NT2/D1 (cell line): ENCODE data around the gene RSPO4.

ENCODE experiments used
- DNase-seq: peaks from one replicate; pipeline ENCODE4 v3.0.0-alpha.2; 2011; ENCODE audit warnings: low read depth, low spot score
- H3K27me3 ChIP-seq: 2 replicates; pipeline ENCODE4 v1.6.0; 2011; ENCODE audit warnings: mild to moderate bottlenecking; ENCODE audit not compliant: insufficient read length, insufficient read depth
- H3K36me3 ChIP-seq: 2 replicates; pipeline ENCODE4 v1.6.1; 2011; ENCODE audit warnings: mild to moderate bottlenecking, low read length, mixed read lengths; ENCODE audit not compliant: insufficient read depth, insufficient read length
- H3K4me1 ChIP-seq: 2 replicates; pipeline ENCODE4 v1.5.1; 2011; ENCODE audit not compliant: insufficient read depth, insufficient read length
- H3K4me3 ChIP-seq: 2 replicates; pipeline ENCODE4 v1.5.1; 2011; ENCODE audit warnings: low read depth; ENCODE audit not compliant: insufficient read length
- H3K9ac ChIP-seq: 2 replicates; pipeline ENCODE4 v1.6.0; 2011; ENCODE audit warnings: low read depth; ENCODE audit not compliant: insufficient read length
- H3K9me3 ChIP-seq: 2 replicates; pipeline ENCODE4 v1.5.1; 2011; ENCODE audit warnings: mild to moderate bottlenecking, low read length; ENCODE audit not compliant: insufficient read depth
- SUZ12 ChIP-seq: IDR thresholded peaks from 2 replicates; pipeline ENCODE4 v1.6.1; 2011; ENCODE audit not compliant: insufficient read length, insufficient read depth; ENCODE audit errors: extremely low read depth
- YY1 ChIP-seq: IDR thresholded peaks from 2 replicates; pipeline ENCODE4 v1.6.1; 2011; ENCODE audit not compliant: insufficient read length, insufficient read depth
- ZNF274 ChIP-seq: IDR thresholded peaks from 2 replicates; pipeline ENCODE4 v1.6.1; 2011; ENCODE audit warnings: mild to moderate bottlenecking, low read depth, low read length

The RSPO4 gene

DNA sequence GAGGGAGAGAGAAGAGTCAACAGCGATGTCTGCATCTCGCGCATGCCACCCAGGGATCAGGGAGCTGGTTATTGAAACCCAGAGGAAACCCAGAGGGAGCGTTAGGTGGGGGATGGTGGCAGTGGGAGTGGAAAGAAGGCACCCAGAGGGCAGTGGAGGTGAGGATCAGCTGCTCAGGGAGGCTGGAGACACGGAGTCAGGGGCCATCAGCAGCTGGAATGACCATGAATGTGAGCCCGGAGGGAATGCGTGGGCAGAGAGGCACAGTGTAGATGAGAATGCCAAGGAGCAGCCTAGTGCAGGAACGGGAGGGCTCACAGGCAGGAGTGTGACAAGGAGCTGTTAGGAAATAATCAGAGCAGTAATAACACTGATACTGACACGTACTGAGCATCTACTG is 36.2 kb downstream of the RSPO4 start:
- no peak for TF ChIP-seq YY1
- TF ChIP-seq SUZ12 = no peak
- TF ChIP-seq ZNF274 = no peak
- no peak overlapping the region for H3K9ac ChIP-seq
- DNase-seq = no peak

DNA sequence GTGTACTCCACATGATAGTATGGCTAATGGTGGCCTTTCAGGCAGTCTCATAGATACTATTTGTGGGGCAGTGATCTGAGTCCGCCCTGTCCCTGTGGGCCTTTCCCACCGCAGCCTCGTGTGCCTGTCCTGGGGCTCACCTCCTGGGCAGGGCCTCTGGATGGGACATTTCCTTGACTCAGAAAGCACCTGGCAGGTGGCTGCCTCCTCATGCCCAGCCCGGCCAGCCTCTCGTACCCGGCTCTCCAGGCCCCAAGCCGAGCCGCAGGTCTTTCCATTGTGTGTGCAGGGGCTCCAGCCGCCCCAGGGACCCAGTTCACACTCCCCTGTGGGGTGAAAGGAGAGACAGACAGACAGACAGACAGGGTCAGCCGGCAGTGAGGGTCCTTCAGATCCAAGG is 38.3 kb downstream of the RSPO4 start:
- Histone ChIP-seq H3K9ac (no peak overlapping the region), H3K27me3 (no peaks in the 10 kb centered on the region), H3K9me3 (no peaks in the 10 kb centered on the region; the same call in 1 of the 2 replicates)

More for the DNA sequence above, 36.2 kb downstream of the RSPO4 start:
- H3K4me3 ChIP-seq = no peak overlapping the region
- no peaks in the 10 kb centered on the region for H3K36me3 ChIP-seq
- H3K27me3 ChIP-seq = no peaks in the 10 kb centered on the region
- no peaks in the 10 kb centered on the region; the same call in 1 of the 2 replicates for H3K9me3 ChIP-seq
- H3K4me1 ChIP-seq = no peaks in the 10 kb centered on the region

GRCh38 chr20:962683-963082 is 39.4 kb downstream of the RSPO4 start:
- DNase-seq = no peak
- H3K9me3 ChIP-seq = no peaks in the 10 kb centered on the region
- TF ChIP-seq SUZ12 (no peak), ZNF274 (no peak)
- H3K4me3 ChIP-seq = no peak overlapping the region
- H3K9ac ChIP-seq = no peak overlapping the region
- H3K27me3 ChIP-seq = no peaks in the 10 kb centered on the region
- H3K36me3 ChIP-seq = no peaks in the 10 kb centered on the region
- H3K4me1 ChIP-seq = no peaks in the 10 kb centered on the region

More for the DNA sequence above, 38.3 kb downstream of the RSPO4 start:
- Histone ChIP-seq H3K4me1 (no peaks in the 10 kb centered on the region), H3K4me3 (no peak overlapping the region), H3K36me3 (no peaks in the 10 kb centered on the region)
- TF ChIP-seq ZNF274 (no peak), SUZ12 (no peak), YY1 (no peak)
- no peak for DNase-seq

DNA sequence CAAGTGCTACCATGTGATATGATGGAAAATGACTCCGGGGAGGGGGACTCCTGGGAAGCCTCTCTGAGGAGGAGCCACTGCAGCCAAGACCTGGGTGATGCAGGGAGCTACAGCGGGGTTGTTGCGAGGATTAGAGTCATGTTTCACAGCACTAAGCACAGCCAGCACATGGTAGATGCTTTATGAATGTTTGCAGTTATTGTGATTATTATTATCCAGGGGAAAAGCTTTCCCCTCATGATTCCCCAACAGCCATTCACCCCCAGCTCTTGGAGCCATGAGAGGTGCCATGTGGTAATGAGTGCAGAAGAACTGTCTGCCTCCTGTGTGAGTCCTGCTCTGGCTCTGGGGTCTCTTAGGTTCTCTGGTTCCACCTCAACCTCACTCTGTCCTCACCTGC is 39.9 kb downstream of the RSPO4 start:
- TF ChIP-seq ZNF274 = no peak
- no peak for TF ChIP-seq SUZ12
- TF ChIP-seq YY1 = no peak
- Histone ChIP-seq H3K9ac (no peak overlapping the region), H3K4me1 (no peaks in the 10 kb centered on the region), H3K4me3 (no peak overlapping the region), H3K36me3 (no peaks in the 10 kb centered on the region), H3K9me3 (no peaks in the 10 kb centered on the region), H3K27me3 (no peaks in the 10 kb centered on the region)
- DNase-seq = no peak

DNA sequence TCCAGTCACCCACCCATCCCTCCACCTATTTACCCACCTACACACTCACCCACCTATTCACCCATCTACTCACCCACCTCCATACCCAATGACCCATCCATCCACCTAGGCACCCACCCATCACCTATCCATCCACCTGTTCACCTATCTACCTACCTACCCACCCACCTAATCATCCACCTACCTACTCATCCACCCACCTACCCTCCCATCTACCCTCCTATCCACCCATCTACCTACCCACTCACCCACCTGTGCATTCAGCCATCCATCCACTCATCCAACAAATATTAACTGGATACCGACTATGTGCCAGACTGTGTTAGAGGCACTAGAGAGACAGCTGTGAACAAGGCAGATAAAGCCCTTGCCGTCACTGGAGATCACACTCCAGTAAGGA is 40.3 kb downstream of the RSPO4 start:
- no peak overlapping the region for H3K4me3 ChIP-seq
- TF ChIP-seq ZNF274 (no peak), SUZ12 (no peak), YY1 (no peak)
- H3K9me3 ChIP-seq = no peaks in the 10 kb centered on the region
- H3K9ac ChIP-seq = no peak overlapping the region
- DNase-seq = no peak
- no peaks in the 10 kb centered on the region for H3K36me3 ChIP-seq
- H3K27me3 ChIP-seq = no peaks in the 10 kb centered on the region
- H3K4me1 ChIP-seq = no peaks in the 10 kb centered on the region

DNA sequence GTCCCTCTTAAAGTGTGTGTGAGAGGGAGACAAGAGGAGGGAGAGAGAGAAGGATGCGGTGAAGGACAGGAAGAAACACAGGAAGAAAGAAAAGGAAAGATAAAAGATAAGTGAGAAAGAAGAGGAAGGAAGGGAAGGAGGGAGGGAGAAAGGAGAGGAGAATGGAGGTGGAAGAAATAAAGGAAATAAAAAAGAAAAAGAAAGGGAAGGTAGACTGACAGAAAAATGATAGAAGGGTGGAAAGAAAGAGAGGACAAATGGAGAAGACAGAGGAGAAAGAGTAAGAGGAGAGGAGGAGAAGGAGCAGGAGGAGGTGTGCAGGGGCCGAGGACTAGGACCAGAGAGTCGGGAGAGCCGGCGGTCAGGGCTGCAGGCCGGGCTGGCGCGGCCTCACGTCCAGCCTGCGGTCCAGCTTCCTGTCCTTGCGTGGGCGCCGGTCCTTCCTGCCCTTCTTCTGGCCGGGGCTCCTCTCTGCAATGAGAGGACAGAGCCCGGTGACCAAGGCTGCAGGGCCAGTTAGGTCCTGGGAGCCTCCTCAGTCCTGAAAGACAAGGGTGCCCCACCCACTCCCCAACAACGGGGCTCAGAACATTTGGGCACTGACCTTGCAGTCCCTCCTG is 42.0 kb downstream of the RSPO4 start:
- Histone ChIP-seq H3K9ac (no peak overlapping the region), H3K9me3 (no peaks in the 10 kb centered on the region), H3K27me3 (no peaks in the 10 kb centered on the region), H3K36me3 (no peaks in the 10 kb centered on the region), H3K4me3 (no peak overlapping the region), H3K4me1 (no peaks in the 10 kb centered on the region)
- DNase-seq = no peak
- TF ChIP-seq SUZ12 (no peak), YY1 (no peak), ZNF274 (no peak)

DNA sequence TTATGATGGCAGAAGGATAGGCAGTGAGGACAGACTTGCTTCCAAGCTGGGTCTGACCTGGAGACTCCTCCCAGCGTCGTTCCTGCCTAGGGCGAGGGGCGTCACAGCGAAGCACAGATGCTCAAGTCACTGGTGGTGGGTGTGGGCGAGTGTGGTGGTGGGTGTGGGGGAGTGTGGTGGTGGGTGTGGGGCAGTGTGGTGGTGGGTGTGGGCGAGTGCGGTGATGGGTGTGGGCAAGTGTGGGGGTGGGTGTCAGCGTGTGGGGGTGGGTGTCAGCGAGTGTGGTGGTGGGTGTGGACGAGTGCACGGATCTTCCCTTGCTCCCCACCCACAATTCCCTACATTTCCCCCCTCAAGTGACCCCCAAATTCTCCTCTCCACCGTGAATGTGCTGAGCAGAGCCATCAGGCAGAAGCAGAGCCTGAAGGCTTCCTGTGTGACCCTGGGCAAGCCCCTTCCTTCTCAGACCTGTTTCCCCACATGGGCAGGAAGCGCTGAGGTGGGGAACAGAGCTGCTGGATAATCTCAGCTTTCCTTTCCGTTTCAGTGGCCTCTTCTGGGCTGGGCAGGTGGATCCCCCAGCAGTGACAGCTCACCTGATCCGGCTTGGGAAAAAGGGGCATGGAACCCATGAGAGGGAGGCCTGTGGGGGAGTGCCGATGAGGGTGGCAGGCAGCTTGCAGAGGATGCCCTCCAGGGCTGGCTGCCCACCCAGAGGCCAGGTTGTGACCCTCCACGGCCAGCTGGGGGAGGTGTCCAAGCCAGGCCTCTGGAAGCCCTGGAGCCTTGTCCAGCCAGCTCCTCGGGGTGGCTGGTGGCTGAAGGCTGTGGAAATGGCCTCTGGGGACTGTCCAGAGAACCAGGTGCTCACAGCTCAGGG is 42.9 kb downstream of the RSPO4 start:
- no peak for DNase-seq
- Histone ChIP-seq H3K9ac (no peak overlapping the region), H3K4me3 (no peak overlapping the region), H3K9me3 (no peaks in the 10 kb centered on the region), H3K4me1 (no peaks in the 10 kb centered on the region), H3K36me3 (no peaks in the 10 kb centered on the region), H3K27me3 (no peaks in the 10 kb centered on the region)
- TF ChIP-seq SUZ12 (no peak), YY1 (no peak), ZNF274 (no peak)
